Activated effector memory CD4-positive, alpha-beta T cell treated with anti-CD3 and anti-CD28 coated beads, Interleukin-2, amount 50 U/mL, for 16 hours (primary cell): ENCODE measurements around the gene BACE2.
"Not testable (repeated sequence)": the region's sequence is repeated elsewhere in the genome, so short reads cannot be mapped to it uniquely, and the experiment has no call there.

Experiments
- DNase-seq: peaks from one replicate; pipeline ENCODE4 v3.0.0-alpha.2; 2020

BACE2 gene

GRCh38 chr21:41243107-41243506 is 75.1 kb downstream of the BACE2 start:
- DNase-seq, result no peak

GRCh38 chr21:41244266-41244880 is 76.4 kb downstream of the BACE2 start:
- DNase-seq, result not testable (repeated sequence)

- DNase-seq, result no peak
Measured at GRCh38 chr21:41245509-41246135, 77.7 kb downstream of the BACE2 start.

- DNase-seq, result no peak
Measured at GRCh38 chr21:41246808-41247207, 78.8 kb downstream of the BACE2 start.

GRCh38 chr21:41247561-41248545 is 79.9 kb downstream of the BACE2 start:
- no peak for DNase-seq

- DNase-seq, result no peak
Measured at GRCh38 chr21:41249476-41249875, 81.5 kb downstream of the BACE2 start.

GRCh38 chr21:41250519-41250918 is 82.6 kb downstream of the BACE2 start:
- no peak for DNase-seq

GRCh38 chr21:41251961-41252642 is 84.1 kb downstream of the BACE2 start:
- no peak for DNase-seq

GRCh38 chr21:41254090-41254700 is 86.2 kb downstream of the BACE2 start:
- no peak for DNase-seq

GRCh38 chr21:41255190-41255589 is 87.2 kb downstream of the BACE2 start:
- no peak for DNase-seq

- DNase-seq, result not testable (repeated sequence)
Measured at GRCh38 chr21:41256231-41256630, 88.3 kb downstream of the BACE2 start.

GRCh38 chr21:41256771-41257702 is 89.1 kb downstream of the BACE2 start:
- no peak for DNase-seq

GRCh38 chr21:41258617-41259016 is 90.7 kb downstream of the BACE2 start:
- DNase-seq, result no peak

GRCh38 chr21:41260428-41260827 is 92.5 kb downstream of the BACE2 start:
- no peak for DNase-seq

GRCh38 chr21:41267346-41267745 is 99.4 kb downstream of the BACE2 start:
- DNase-seq, result no peak

- DNase-seq, result no peak
Measured at GRCh38 chr21:41269535-41269934, 101.6 kb downstream of the BACE2 start.

GRCh38 chr21:41277196-41277595 is 109.2 kb downstream of the BACE2 start:
- DNase-seq, result no peak

GRCh38 chr21:41277846-41278245 is 109.9 kb downstream of the BACE2 start:
- no peak for DNase-seq

- DNase-seq, result no peak
Measured at GRCh38 chr21:41280115-41280919, 112.4 kb downstream of the BACE2 start.

- no peak for DNase-seq
Measured at GRCh38 chr21:41282412-41282811, 114.5 kb downstream of the BACE2 start.
